ENCODE data around the gene CCDC3. TPM values are rescaled to one million over a fixed set of nuclear protein-coding genes. Genes with fewer than 3 reads are reported as not detected.

CCDC3 gene
- total RNA-seq, 1 donor from 2014 or later, result 14.1 TPM

DNA sequence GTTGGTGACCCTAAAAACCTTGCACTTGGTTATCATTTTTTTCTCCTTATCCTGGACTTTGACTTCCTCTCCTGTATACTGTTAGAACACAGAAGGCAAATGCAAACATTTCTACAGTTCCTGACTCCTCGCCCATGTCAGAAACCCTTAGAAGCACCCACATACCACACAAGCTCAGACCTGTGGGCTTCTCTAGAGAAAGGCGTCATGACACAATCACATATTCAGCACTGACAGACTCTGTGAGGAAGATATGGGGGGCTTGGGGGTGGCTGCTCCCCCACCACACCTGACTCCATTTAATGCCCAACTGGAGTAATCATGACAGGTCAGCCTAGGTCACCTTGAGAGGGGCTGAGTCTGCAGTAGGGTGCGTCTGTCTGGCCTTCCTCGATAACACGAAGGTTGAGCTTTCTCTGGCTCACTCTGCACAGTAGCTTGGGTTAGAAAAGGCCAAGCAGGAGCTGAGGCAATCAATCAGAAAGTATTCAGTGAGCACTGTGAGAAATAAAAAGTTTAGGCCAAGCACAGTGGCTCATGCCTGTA is 50.9 kb downstream of the CCDC3 start:
- Mint-ChIP-seq H3K27me3 (ENCODE audit: unreplicated experiment) (no peaks in the 10 kb centered on the region), H3K36me3 (ENCODE audit: unreplicated experiment) (no peaks in the 10 kb centered on the region), H3K4me3 (ENCODE audit: unreplicated experiment) (no peak overlapping the region), H3K9me3 (ENCODE audit: unreplicated experiment) (peaks cover 25% of the 10 kb centered on the region), H3K27ac (ENCODE audit: unreplicated experiment) (no peak overlapping the region), H3K4me1 (ENCODE audit: unreplicated experiment) (peaks cover 3% of the 10 kb centered on the region)
- DNase-seq (ENCODE audit: extremely low spot score, unreplicated experiment), result peak; percentile 30
- TF ChIP-seq, protein P1, sequence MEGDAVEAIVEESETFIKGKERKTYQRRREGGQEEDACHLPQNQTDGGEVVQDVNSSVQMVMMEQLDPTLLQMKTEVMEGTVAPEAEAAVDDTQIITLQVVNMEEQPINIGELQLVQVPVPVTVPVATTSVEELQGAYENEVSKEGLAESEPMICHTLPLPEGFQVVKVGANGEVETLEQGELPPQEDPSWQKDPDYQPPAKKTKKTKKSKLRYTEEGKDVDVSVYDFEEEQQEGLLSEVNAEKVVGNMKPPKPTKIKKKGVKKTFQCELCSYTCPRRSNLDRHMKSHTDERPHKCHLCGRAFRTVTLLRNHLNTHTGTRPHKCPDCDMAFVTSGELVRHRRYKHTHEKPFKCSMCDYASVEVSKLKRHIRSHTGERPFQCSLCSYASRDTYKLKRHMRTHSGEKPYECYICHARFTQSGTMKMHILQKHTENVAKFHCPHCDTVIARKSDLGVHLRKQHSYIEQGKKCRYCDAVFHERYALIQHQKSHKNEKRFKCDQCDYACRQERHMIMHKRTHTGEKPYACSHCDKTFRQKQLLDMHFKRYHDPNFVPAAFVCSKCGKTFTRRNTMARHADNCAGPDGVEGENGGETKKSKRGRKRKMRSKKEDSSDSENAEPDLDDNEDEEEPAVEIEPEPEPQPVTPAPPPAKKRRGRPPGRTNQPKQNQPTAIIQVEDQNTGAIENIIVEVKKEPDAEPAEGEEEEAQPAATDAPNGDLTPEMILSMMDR (IDR thresholded peaks at IDR 0.05), result no peak

DNA sequence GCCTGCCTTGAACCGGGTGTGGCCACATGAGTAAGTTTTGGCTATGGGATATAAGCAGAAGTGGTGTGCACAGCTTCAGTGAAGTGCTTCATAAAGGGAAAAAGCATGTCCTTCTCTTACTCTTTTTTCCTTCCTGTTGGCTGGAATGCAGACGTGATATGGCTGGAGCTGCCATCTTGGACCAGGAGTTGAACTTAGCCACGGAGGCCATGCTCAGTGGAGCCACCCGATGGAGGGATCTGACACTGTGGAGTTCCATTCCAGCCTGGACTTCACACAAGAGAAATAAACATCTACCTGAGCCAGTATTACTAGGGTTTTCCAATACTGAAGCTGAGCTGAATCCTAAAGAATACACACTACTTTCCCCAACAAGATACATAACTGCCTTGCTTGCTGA is 52.3 kb downstream of the CCDC3 start:
- peaks cover 23% of the 10 kb centered on the region for H3K9me3 Mint-ChIP-seq (ENCODE audit: unreplicated experiment)
- no peaks in the 10 kb centered on the region for H3K36me3 Mint-ChIP-seq (ENCODE audit: unreplicated experiment)
- TF ChIP-seq, protein P1 (IDR thresholded peaks at IDR 0.05), result no peak
- no peak overlapping the region for H3K4me3 Mint-ChIP-seq (ENCODE audit: unreplicated experiment)
- no peaks in the 10 kb centered on the region for H3K27me3 Mint-ChIP-seq (ENCODE audit: unreplicated experiment)
- DNase-seq (ENCODE audit: extremely low spot score, unreplicated experiment), result peak; percentile 38
- peaks cover 3% of the 10 kb centered on the region for H3K4me1 Mint-ChIP-seq (ENCODE audit: unreplicated experiment)
- H3K27ac Mint-ChIP-seq (ENCODE audit: unreplicated experiment), result no peak overlapping the region

DNA sequence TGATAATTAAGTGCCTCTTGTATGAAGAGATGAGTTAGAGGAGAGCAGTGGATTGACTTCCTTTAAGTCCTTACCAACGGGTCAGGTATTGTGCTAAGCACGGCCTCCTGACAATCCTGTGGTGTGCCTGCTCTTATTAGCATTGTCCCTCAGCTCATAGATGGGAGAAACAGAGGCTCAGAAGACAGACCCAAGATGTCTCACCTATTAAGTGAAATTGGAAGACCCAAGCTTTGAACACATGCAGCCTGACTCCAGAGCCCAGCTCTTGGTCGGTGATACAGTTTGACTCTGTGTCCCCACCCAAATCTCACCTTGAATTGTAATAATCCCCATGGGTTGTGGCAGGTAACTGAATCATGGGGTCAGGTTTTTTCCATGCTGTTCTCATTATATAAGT is 53.8 kb downstream of the CCDC3 start:
- H3K36me3 Mint-ChIP-seq (ENCODE audit: unreplicated experiment), result no peaks in the 10 kb centered on the region
- no peak overlapping the region for H3K4me3 Mint-ChIP-seq (ENCODE audit: unreplicated experiment)
- H3K4me1 Mint-ChIP-seq (ENCODE audit: unreplicated experiment), result peaks cover 4% of the 10 kb centered on the region
- peak; percentile 36 for DNase-seq (ENCODE audit: extremely low spot score, unreplicated experiment)
- no peaks in the 10 kb centered on the region for H3K27me3 Mint-ChIP-seq (ENCODE audit: unreplicated experiment)
- H3K9me3 Mint-ChIP-seq (ENCODE audit: unreplicated experiment), result peaks cover 9% of the 10 kb centered on the region
- TF ChIP-seq, protein P1 (IDR thresholded peaks at IDR 0.05), result no peak
- H3K27ac Mint-ChIP-seq (ENCODE audit: unreplicated experiment), result no peak overlapping the region

GRCh38 chr10:12946372-12946771 is 55.1 kb downstream of the CCDC3 start:
- peak; percentile 6 for DNase-seq (ENCODE audit: extremely low spot score, unreplicated experiment)

GRCh38 chr10:12945690-12946359 is 55.7 kb downstream of the CCDC3 start:
- TF ChIP-seq, protein P1 (IDR thresholded peaks at IDR 0.05), result no peak
- DNase-seq (ENCODE audit: extremely low spot score, unreplicated experiment), result peak; percentile 15
- H3K27ac Mint-ChIP-seq (ENCODE audit: unreplicated experiment), result no peak overlapping the region
- H3K4me3 Mint-ChIP-seq (ENCODE audit: unreplicated experiment), result no peak overlapping the region
- peaks cover 20% of the 10 kb centered on the region for H3K4me1 Mint-ChIP-seq (ENCODE audit: unreplicated experiment)
- H3K9me3 Mint-ChIP-seq (ENCODE audit: unreplicated experiment), result no peaks in the 10 kb centered on the region
- H3K27me3 Mint-ChIP-seq (ENCODE audit: unreplicated experiment), result no peaks in the 10 kb centered on the region
- H3K36me3 Mint-ChIP-seq (ENCODE audit: unreplicated experiment), result no peaks in the 10 kb centered on the region

More at GRCh38 chr10:12946372-12946771, 55.1 kb downstream of the CCDC3 start:
- TF ChIP-seq, protein P1 (IDR thresholded peaks at IDR 0.05), result no peak
- H3K9me3 Mint-ChIP-seq (ENCODE audit: unreplicated experiment), result no peaks in the 10 kb centered on the region
- H3K27ac Mint-ChIP-seq (ENCODE audit: unreplicated experiment), result peak overlapping the region; percentile 11
- no peaks in the 10 kb centered on the region for H3K27me3 Mint-ChIP-seq (ENCODE audit: unreplicated experiment)
- no peak overlapping the region for H3K4me3 Mint-ChIP-seq (ENCODE audit: unreplicated experiment)
- H3K36me3 Mint-ChIP-seq (ENCODE audit: unreplicated experiment), result no peaks in the 10 kb centered on the region
- H3K4me1 Mint-ChIP-seq (ENCODE audit: unreplicated experiment), result peaks cover 18% of the 10 kb centered on the region

Data from osteocyte (in vitro differentiated cells).